Measurements from ENCODE around the gene ESRRG.

- TF ChIP-seq ZNF70 (CRISPR knock-in tag; IDR thresholded peaks at IDR 0.05) (no peak), PATZ1 (CRISPR knock-in tag; IDR thresholded peaks at IDR 0.05; ENCODE audit: borderline replicate concordance) (no peak), CREB5 (CRISPR knock-in tag; IDR thresholded peaks at IDR 0.05; ENCODE audit: low read depth) (no peak), ZNF8 (CRISPR knock-in tag; IDR thresholded peaks at IDR 0.05) (no peak), RARB (CRISPR knock-in tag; IDR thresholded peaks at IDR 0.05) (no peak), ARNTL (CRISPR knock-in tag; IDR thresholded peaks at IDR 0.05; ENCODE audit: borderline replicate concordance, low read depth) (no peak)
Measured at GRCh38 chr1:216523043-216523442, 200.2 kb downstream of the ESRRG start.

Measured in SK-N-SH treated with all-trans-retinoic acid at 6 μM for 48 hours (cell line).